HG02623 (cell line): Measurements from ENCODE around the gene OAS3.

ENCODE experiments used
- ATAC-seq: cut with Tn5 transposase; IDR thresholded peaks from one replicate; pipeline ENCODE4 v1.9.1; 2021; ENCODE audit warnings: moderate library complexity; ENCODE audit not compliant: unreplicated experiment

The OAS3 gene

GRCh38 chr12:113014565-113014964 is 76.3 kb downstream of the OAS3 start:
- no peak for ATAC-seq

- no peak for ATAC-seq
Measured at GRCh38 chr12:113016796-113017195, 78.5 kb downstream of the OAS3 start.

- no peak for ATAC-seq
Measured at GRCh38 chr12:113019025-113019424, 80.8 kb downstream of the OAS3 start.

- ATAC-seq, result no peak
Measured at GRCh38 chr12:113021500-113021899, 83.2 kb downstream of the OAS3 start.
